Stimulated activated CD8-positive, alpha-beta memory T cell treated with anti-CD3 and anti-CD28 coated beads, Interleukin-12 subunit alpha, Interleukin-12 subunit beta, amount 100 ng/mL, for 1 hour (primary cell): ENCODE data around the gene ST6GALNAC3.
"Not testable (repeated sequence)": the region's sequence is repeated elsewhere in the genome, so short reads cannot be mapped to it uniquely, and the experiment has no call there.

Experiments used
- DNase-seq: peaks from one replicate; pipeline ENCODE4 v3.0.0-alpha.2; 2020; ENCODE audit warnings: low read depth

ST6GALNAC3 gene

GRCh38 chr1:76190749-76191424 is 116.3 kb downstream of the ST6GALNAC3 start:
- DNase-seq, result no peak

- no peak for DNase-seq
Measured at GRCh38 chr1:76191561-76191960, 117.0 kb downstream of the ST6GALNAC3 start.

- no peak for DNase-seq
Measured at GRCh38 chr1:76198452-76198851, 123.9 kb downstream of the ST6GALNAC3 start.

- no peak for DNase-seq
Measured at GRCh38 chr1:76202670-76203069, 128.1 kb downstream of the ST6GALNAC3 start.

GRCh38 chr1:76203127-76203526 is 128.6 kb downstream of the ST6GALNAC3 start:
- no peak for DNase-seq

- DNase-seq, result no peak
Measured at GRCh38 chr1:76209238-76209637, 134.7 kb downstream of the ST6GALNAC3 start.

GRCh38 chr1:76209648-76210047 is 135.1 kb downstream of the ST6GALNAC3 start:
- DNase-seq, result no peak

GRCh38 chr1:76210160-76210559 is 135.6 kb downstream of the ST6GALNAC3 start:
- DNase-seq, result no peak

- no peak for DNase-seq
Measured at GRCh38 chr1:76218888-76219287, 144.3 kb downstream of the ST6GALNAC3 start.

GRCh38 chr1:76219366-76219818 is 144.8 kb downstream of the ST6GALNAC3 start:
- no peak for DNase-seq

- no peak for DNase-seq
Measured at GRCh38 chr1:76224752-76225151, 150.2 kb downstream of the ST6GALNAC3 start.

GRCh38 chr1:76225526-76225925 is 151.0 kb downstream of the ST6GALNAC3 start:
- no peak for DNase-seq

GRCh38 chr1:76227621-76228020 is 153.1 kb downstream of the ST6GALNAC3 start:
- no peak for DNase-seq

- DNase-seq, result no peak
Measured at GRCh38 chr1:76229279-76230005, 154.9 kb downstream of the ST6GALNAC3 start.

- no peak for DNase-seq
Measured at GRCh38 chr1:76230842-76231281, 156.3 kb downstream of the ST6GALNAC3 start.

GRCh38 chr1:76231320-76231719 is 156.8 kb downstream of the ST6GALNAC3 start:
- no peak for DNase-seq

GRCh38 chr1:76232666-76233065 is 158.1 kb downstream of the ST6GALNAC3 start:
- DNase-seq, result no peak

GRCh38 chr1:76234061-76234460 is 159.5 kb downstream of the ST6GALNAC3 start:
- DNase-seq, result no peak

- no peak for DNase-seq
Measured at GRCh38 chr1:76237211-76237610, 162.7 kb downstream of the ST6GALNAC3 start.

- DNase-seq, result no peak
Measured at GRCh38 chr1:76238094-76238628, 163.6 kb downstream of the ST6GALNAC3 start.

GRCh38 chr1:76239470-76239918 is 164.9 kb downstream of the ST6GALNAC3 start:
- no peak for DNase-seq

- DNase-seq, result no peak
Measured at GRCh38 chr1:76240316-76240715, 165.8 kb downstream of the ST6GALNAC3 start.

GRCh38 chr1:76242587-76242986 is 168.0 kb downstream of the ST6GALNAC3 start:
- not testable (repeated sequence) for DNase-seq
